Mesenchymal stem cell (in vitro differentiated cells and primary cell): ENCODE results near the gene PPL.

Source experiments
- DNase-seq: peaks from one replicate; pipeline ENCODE4 v3.0.0-alpha.2; 2013
- H2AFZ ChIP-seq: one replicate; pipeline ENCODE4 v1.6.1; 2013; ENCODE audit warnings: low read depth, mild to moderate bottlenecking, control low read depth, inconsistent platforms, low read length, moderate library complexity
- H2AK5ac ChIP-seq: 2 replicates; pipeline ENCODE4 v1.6.1; 2013; ENCODE audit warnings: low read length, moderate library complexity, mild to moderate bottlenecking, inconsistent platforms; ENCODE audit not compliant: severe bottlenecking
- H2BK120ac ChIP-seq: one replicate; pipeline ENCODE4 v1.6.1; 2013; ENCODE audit warnings: low read depth, mild to moderate bottlenecking, inconsistent platforms, low read length, moderate library complexity
- H2BK12ac ChIP-seq, 2 experiments: one replicate each; pipeline ENCODE4 v1.6.1; 2013; ENCODE audit warnings: inconsistent platforms in 2 of 2, low read length in 2 of 2, mild to moderate bottlenecking in 2 of 2, moderate library complexity in 2 of 2, control low read depth in 1 of 2
- H2BK15ac ChIP-seq: one replicate; pipeline ENCODE4 v1.6.1; 2013; ENCODE audit warnings: mild to moderate bottlenecking, low read depth, inconsistent platforms; ENCODE audit not compliant: poor library complexity, severe bottlenecking
- H2BK5ac ChIP-seq: 2 replicates; pipeline ENCODE4 v1.6.1; 2013; ENCODE audit warnings: low read depth, mild to moderate bottlenecking, low read length, control low read depth, inconsistent platforms; ENCODE audit not compliant: poor library complexity, severe bottlenecking
- H3K14ac ChIP-seq, 2 experiments: one replicate each; pipeline ENCODE4 v1.6.1; 2013; ENCODE audit warnings: inconsistent platforms in 2 of 2, low read length in 2 of 2, control low read depth in 1 of 2, mild to moderate bottlenecking in 1 of 2, moderate library complexity in 1 of 2
- H3K18ac ChIP-seq, 2 experiments: one replicate each; pipeline ENCODE4 v1.6.1; 2013; ENCODE audit warnings: inconsistent platforms in 2 of 2, low read length in 2 of 2, control low read depth in 1 of 2, low read depth in 1 of 2, mild to moderate bottlenecking in 1 of 2
- H3K23ac ChIP-seq, 2 experiments: one replicate each; pipeline ENCODE4 v1.6.1; 2013; ENCODE audit warnings: inconsistent platforms in 2 of 2, low read length in 2 of 2, mild to moderate bottlenecking in 2 of 2, moderate library complexity in 2 of 2, control low read depth in 1 of 2
- H3K27ac ChIP-seq: 2 replicates; pipeline ENCODE4 v1.5.1; 2013; ENCODE audit warnings: mild to moderate bottlenecking, moderate library complexity, low read length, control low read depth, inconsistent platforms; ENCODE audit not compliant: poor library complexity, severe bottlenecking
- H3K27me3 ChIP-seq, 2 experiments: 2 replicates each; pipeline versions ENCODE4 v1.6.1 to v1.7.0; 2013; ENCODE audit warnings: low read length in 2 of 2, mild to moderate bottlenecking in 2 of 2, moderate library complexity in 2 of 2, control low read depth in 1 of 2, inconsistent platforms in 1 of 2; ENCODE audit not compliant: control insufficient read depth in 1 of 2, insufficient read depth in 1 of 2
- H3K36me3 ChIP-seq, 2 experiments: 2 replicates each; pipeline versions ENCODE4 v1.6.1 to v1.7.0; 2013; ENCODE audit warnings: low read length in 2 of 2, control low read depth in 1 of 2, inconsistent platforms in 1 of 2, low read depth in 1 of 2, mild to moderate bottlenecking in 1 of 2; ENCODE audit not compliant: insufficient read depth in 2 of 2, control insufficient read depth in 1 of 2
- H3K4ac ChIP-seq, 2 experiments: one replicate each; pipeline ENCODE4 v1.6.1; 2013; ENCODE audit warnings: inconsistent platforms in 2 of 2, low read length in 2 of 2, mild to moderate bottlenecking in 2 of 2, moderate library complexity in 2 of 2, control low read depth in 1 of 2, low read depth in 1 of 2
- H3K4me1 ChIP-seq: 2 replicates; pipeline ENCODE4 v1.6.1; 2013; ENCODE audit warnings: low read depth, low read length, control low read depth; ENCODE audit not compliant: control insufficient read depth, insufficient read depth
- H3K4me2 ChIP-seq: 2 replicates; pipeline ENCODE4 v1.6.1; 2013; ENCODE audit warnings: low read length, mild to moderate bottlenecking, inconsistent platforms; ENCODE audit not compliant: poor library complexity, severe bottlenecking
- H3K4me3 ChIP-seq, 2 experiments: 2 replicates each; pipeline versions ENCODE4 v1.5.1 to v1.7.0; 2013; ENCODE audit warnings: low read length in 2 of 2, mild to moderate bottlenecking in 2 of 2, control low read depth in 1 of 2, low read depth in 1 of 2; ENCODE audit not compliant: insufficient read depth in 1 of 2
- H3K79me1 ChIP-seq: replicated peaks from 2 replicates; pipeline ENCODE4 v1.6.1; 2013; ENCODE audit warnings: mild to moderate bottlenecking, control low read depth, low read length, inconsistent platforms; ENCODE audit not compliant: poor library complexity, severe bottlenecking
- H3K9ac ChIP-seq: 2 replicates; pipeline ENCODE4 v1.7.0; 2013; ENCODE audit warnings: mild to moderate bottlenecking, low read length, moderate library complexity
- H3K9me3 ChIP-seq: 2 replicates; pipeline ENCODE4 v1.7.0; 2013; ENCODE audit warnings: mild to moderate bottlenecking, low read length; ENCODE audit not compliant: control insufficient read depth
- H4K8ac ChIP-seq: one replicate; pipeline ENCODE4 v1.6.1; 2013; ENCODE audit warnings: inconsistent platforms, mild to moderate bottlenecking, low read length, moderate library complexity
- H4K91ac ChIP-seq: one replicate; pipeline ENCODE4 v1.6.1; 2013; ENCODE audit warnings: mild to moderate bottlenecking, low read length, inconsistent platforms
- WGBS: methylation state at CpG from one replicate; pipeline ENCODE4 v1.1.7; 2013; ENCODE audit warnings: mixed read lengths; 5-methylcytosine and 5-hydroxymethylcytosine counted together

PPL gene

GRCh38 chr16:4923853-4924252 lies 13.1 kb downstream of the PPL start:
- no peak overlapping the region for H3K9ac ChIP-seq
- H2BK15ac ChIP-seq: no peak overlapping the region
- no peak overlapping the region for H2BK120ac ChIP-seq
- H3K23ac ChIP-seq: no peak overlapping the region
- peaks cover 20% of the 10 kb centered on the region for H3K79me1 ChIP-seq
- no peak overlapping the region for H3K14ac ChIP-seq
- H3K36me3 ChIP-seq: peaks cover 16 to 59% of the 10 kb centered on the region in 2 experiments
- H2AFZ ChIP-seq: no peak overlapping the region
- H3K4me3 ChIP-seq: no peak overlapping the region
- no peak overlapping the region for H2BK12ac ChIP-seq
- no peak overlapping the region for H3K4me2 ChIP-seq
- no peak for DNase-seq
- H2AK5ac ChIP-seq: peak overlapping the region; percentile 8
- no peak overlapping the region for H2BK5ac ChIP-seq
- H4K8ac ChIP-seq: no peak overlapping the region
- H3K27me3 ChIP-seq: no peaks in the 10 kb centered on the region
- H3K4ac ChIP-seq: no peak overlapping the region
- WGBS: 97% methylated on average over 4 of the region's 6 CpGs
- H4K91ac ChIP-seq: no peak overlapping the region
- peaks cover 12% of the 10 kb centered on the region for H3K4me1 ChIP-seq
- peaks cover 19% of the 10 kb centered on the region for H3K9me3 ChIP-seq
- H3K27ac ChIP-seq: no peak overlapping the region
- no peak overlapping the region for H3K18ac ChIP-seq

DNA sequence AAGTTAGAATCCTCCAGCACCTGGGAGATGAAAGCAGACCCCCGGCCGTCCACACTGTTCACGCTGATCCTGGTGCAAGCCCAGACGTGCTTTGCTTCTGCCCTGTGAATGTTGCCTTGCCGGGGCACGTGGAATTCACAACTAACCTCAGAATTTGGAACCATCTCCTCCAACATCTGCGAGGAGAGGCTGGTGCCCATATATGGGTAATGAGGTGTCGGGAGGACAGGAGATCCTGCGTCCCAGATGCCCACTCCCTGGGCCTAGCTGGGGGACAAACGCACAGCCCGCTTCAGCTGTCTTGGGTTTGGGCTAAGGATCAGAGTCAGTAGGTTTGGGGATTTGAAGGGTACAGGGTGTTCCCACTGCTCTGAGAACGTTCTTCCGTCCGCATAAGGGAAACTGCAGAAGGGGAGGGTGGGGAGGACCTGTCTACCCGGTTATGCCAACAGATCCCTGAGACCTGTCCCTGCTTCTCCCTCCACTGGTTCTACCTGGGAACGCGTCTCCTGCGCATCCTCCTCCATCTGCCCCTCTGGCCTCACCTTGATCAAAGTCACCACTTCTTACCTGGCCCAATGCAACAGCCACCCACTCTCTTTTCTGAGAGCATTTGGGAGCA lies 14.1 kb downstream of the PPL start:
- peaks cover 17% of the 10 kb centered on the region for H3K4me1 ChIP-seq
- H4K91ac ChIP-seq: no peak overlapping the region
- peaks cover 18% of the 10 kb centered on the region for H3K9me3 ChIP-seq
- H3K14ac ChIP-seq: peak overlapping the region in 1 of 2 experiments; percentile 11
- no peak overlapping the region for H2BK15ac ChIP-seq
- H2AK5ac ChIP-seq: peak overlapping the region; percentile 45
- no peak overlapping the region for H2BK5ac ChIP-seq
- peak overlapping the region in 1 of 2 experiments; percentile 25 for H2BK12ac ChIP-seq
- no peak overlapping the region for H3K9ac ChIP-seq
- no peak overlapping the region for H3K4me2 ChIP-seq
- H3K27ac ChIP-seq: no peak overlapping the region
- no peak overlapping the region for H3K4ac ChIP-seq
- H3K36me3 ChIP-seq: peaks cover 9 to 56% of the 10 kb centered on the region in 2 experiments
- H3K23ac ChIP-seq: no peak overlapping the region
- WGBS: 84% methylated on average over 16 of the region's 18 CpGs
- H3K4me3 ChIP-seq: no peak overlapping the region
- no peak overlapping the region for H2BK120ac ChIP-seq
- no peak overlapping the region for H2AFZ ChIP-seq
- no peak for DNase-seq
- peaks cover 15% of the 10 kb centered on the region for H3K79me1 ChIP-seq
- no peak overlapping the region for H4K8ac ChIP-seq
- H3K27me3 ChIP-seq: no peaks in the 10 kb centered on the region
- no peak overlapping the region for H3K18ac ChIP-seq

DNA sequence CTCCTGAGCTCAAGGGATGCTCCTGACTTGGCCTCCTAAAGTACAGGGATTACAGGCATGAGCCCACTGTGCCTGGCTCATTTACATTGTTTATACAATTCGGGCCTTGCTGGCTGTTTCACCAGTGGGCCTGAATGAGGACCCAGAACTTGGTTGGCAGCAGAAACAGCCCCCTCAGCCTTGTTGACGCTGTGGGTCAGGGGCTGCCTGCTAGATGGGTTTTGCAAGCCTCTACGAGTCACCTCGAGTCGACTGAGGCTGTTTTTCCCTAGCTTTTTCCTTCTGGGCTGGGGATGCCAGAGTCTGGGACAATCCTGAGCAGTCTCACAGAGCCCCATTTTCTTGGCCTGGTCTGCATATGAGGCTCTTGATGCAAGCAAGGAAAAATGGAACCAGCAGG lies 16.1 kb downstream of the PPL start:
- Histone ChIP-seq H3K23ac (no peak overlapping the region), H2BK5ac (peak overlapping the region; percentile 14), H4K91ac (no peak overlapping the region), H3K4me2 (no peak overlapping the region), H3K4me1 (peaks cover 23% of the 10 kb centered on the region), H2AK5ac (peak overlapping the region; percentile 4), H3K9me3 (no peaks in the 10 kb centered on the region), H2BK12ac (no peak overlapping the region), H3K27ac (no peak overlapping the region), H3K9ac (no peak overlapping the region), H2BK15ac (peak overlapping the region; percentile 12), H3K4me3 (no peak overlapping the region), H3K27me3 (no peaks in the 10 kb centered on the region), H4K8ac (no peak overlapping the region), H2AFZ (no peak overlapping the region), H2BK120ac (no peak overlapping the region), H3K36me3 (peaks cover 8 to 38% of the 10 kb centered on the region in 2 experiments), H3K79me1 (peaks cover 10% of the 10 kb centered on the region), H3K14ac (no peak overlapping the region), H3K4ac (no peak overlapping the region), H3K18ac (no peak overlapping the region)
- 71% methylated on average over 5 of the region's 5 CpGs for WGBS
- peak; percentile 44 for DNase-seq

DNA sequence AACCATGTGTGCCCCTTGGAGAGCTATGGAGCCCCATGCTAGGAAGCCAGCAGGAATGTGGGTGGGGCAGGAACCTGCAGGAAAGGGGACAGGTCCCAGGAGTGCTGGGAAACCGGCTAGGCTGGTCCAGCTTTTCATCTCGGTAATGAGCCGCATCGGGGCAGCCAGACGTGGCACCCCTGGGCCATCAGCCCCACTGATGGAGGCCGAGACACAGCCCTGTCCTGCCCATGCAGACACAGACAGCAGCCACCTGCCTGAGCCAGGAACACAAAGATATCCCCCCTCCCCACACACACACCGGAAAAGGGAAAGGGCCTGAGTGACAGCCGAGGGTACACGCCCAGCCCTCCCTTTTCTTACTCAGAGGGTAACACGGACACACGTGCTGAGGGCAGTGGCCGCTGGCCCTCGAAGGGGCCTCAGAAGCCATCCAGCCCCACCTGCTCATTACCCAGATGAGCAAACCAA lies 18.1 kb downstream of the PPL start:
- H2BK5ac ChIP-seq: no peak overlapping the region
- no peak overlapping the region for H4K91ac ChIP-seq
- H4K8ac ChIP-seq: no peak overlapping the region
- H3K79me1 ChIP-seq: peaks cover 10% of the 10 kb centered on the region
- DNase-seq: no peak
- WGBS: 78% methylated on average over 8 of the region's 13 CpGs
- no peak overlapping the region for H3K18ac ChIP-seq
- no peak overlapping the region for H3K23ac ChIP-seq
- H2BK120ac ChIP-seq: no peak overlapping the region
- no peak overlapping the region for H2BK15ac ChIP-seq
- H2AFZ ChIP-seq: no peak overlapping the region
- no peak overlapping the region for H3K4me3 ChIP-seq
- H3K27ac ChIP-seq: no peak overlapping the region
- no peak overlapping the region for H2BK12ac ChIP-seq
- H3K4me1 ChIP-seq: peaks cover 30% of the 10 kb centered on the region
- H3K9ac ChIP-seq: no peak overlapping the region
- H3K9me3 ChIP-seq: no peaks in the 10 kb centered on the region
- H2AK5ac ChIP-seq: peak overlapping the region; percentile 89
- no peak overlapping the region for H3K4me2 ChIP-seq
- peak overlapping the region in 1 of 2 experiments; percentile 9 for H3K14ac ChIP-seq
- H3K27me3 ChIP-seq: no peaks in the 10 kb centered on the region
- peaks cover 11 to 28% of the 10 kb centered on the region in 2 experiments for H3K36me3 ChIP-seq
- H3K4ac ChIP-seq: no peak overlapping the region
